Type B pancreatic cell (in vitro differentiated cells): Measurements from ENCODE around the gene FRMD4A. TPM values are rescaled to one million over a fixed set of nuclear protein-coding genes. Genes with fewer than 3 reads are reported as not detected.
A peak's percentile ranks its signal among the peaks of the same experiment; 100 is the strongest.
"Not testable (repeated sequence)": the region's sequence is repeated elsewhere in the genome, so short reads cannot be mapped to it uniquely, and the experiment has no call there.

ENCODE experiments used
- DNase-seq: peaks from one replicate; pipeline ENCODE4 v3.0.0; 2021; ENCODE audit warnings: mixed read lengths; ENCODE audit not compliant: unreplicated experiment; ENCODE audit errors: extremely low spot score
- H3K27ac Mint-ChIP-seq: 2 replicates; pipeline ENCODE4 v1.8.0; 2021; ENCODE audit warnings: mild to moderate bottlenecking, mixed read lengths
- H3K27me3 Mint-ChIP-seq: 2 replicates; pipeline ENCODE4 v1.8.0; 2021; ENCODE audit warnings: mixed read lengths
- H3K36me3 Mint-ChIP-seq: 2 replicates; pipeline ENCODE4 v1.8.0; 2021; ENCODE audit warnings: mixed read lengths
- H3K4me1 Mint-ChIP-seq: one replicate; pipeline ENCODE4 v1.8.0; 2021; ENCODE audit warnings: mixed read lengths; ENCODE audit not compliant: unreplicated experiment
- H3K4me3 Mint-ChIP-seq: 2 replicates; pipeline ENCODE4 v1.8.0; 2021; ENCODE audit warnings: mild to moderate bottlenecking, mixed read lengths
- H3K9me3 Mint-ChIP-seq: 2 replicates; pipeline ENCODE4 v1.8.0; 2021; ENCODE audit warnings: mixed read lengths
- CTCF ChIP-seq: fragments of 200-600 bp; sonication (generic); conservative IDR thresholded peaks from 2 replicates; pipeline ENCODE4 v1.5.0; 2021; ENCODE audit warnings: antibody characterized with exemption, mild to moderate bottlenecking
- total RNA-seq: library from RNA; stranded (reverse); gene quantifications from 2 replicates; pipeline ENCODE4 v1.2.1, GENCODE V29; 2021; ENCODE audit warnings: low replicate concordance

The FRMD4A gene
- total RNA-seq, 1 donor from 2014 or later: 88.9 TPM

- peaks cover 8% of the 10 kb centered on the region for H3K4me1 Mint-ChIP-seq
- DNase-seq: no peak
- no peaks in the 10 kb centered on the region for H3K9me3 Mint-ChIP-seq
- no peak overlapping the region for H3K4me3 Mint-ChIP-seq
- no peaks in the 10 kb centered on the region for H3K36me3 Mint-ChIP-seq
- H3K27me3 Mint-ChIP-seq: peaks cover 5% of the 10 kb centered on the region
- no peak overlapping the region for H3K27ac Mint-ChIP-seq
- no peak for TF ChIP-seq CTCF
These were observed 281.7 kb downstream of the FRMD4A start for GRCh38 chr10:14048930-14049613.

DNA sequence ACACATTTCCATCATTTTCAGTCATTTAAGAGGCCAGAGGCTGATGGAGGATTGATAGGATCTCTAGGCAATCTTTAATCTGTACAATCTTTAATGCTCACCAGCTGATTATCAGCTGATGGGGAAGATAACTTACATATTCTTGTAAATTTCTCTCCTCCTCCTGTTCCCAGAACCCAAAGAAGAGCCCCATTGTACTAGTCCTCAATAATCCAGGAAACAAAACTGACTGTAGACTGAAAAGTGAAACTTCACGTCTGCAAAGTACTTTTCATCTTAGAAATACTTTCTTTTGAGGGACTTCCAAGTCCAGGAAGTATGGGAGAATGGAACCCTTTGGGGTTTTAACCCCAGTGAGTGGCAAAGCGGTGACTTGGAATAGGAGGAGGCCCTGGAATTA lies 283.3 kb downstream of the FRMD4A start:
- no peak for TF ChIP-seq CTCF
- no peak for DNase-seq
- H3K4me1 Mint-ChIP-seq: peaks cover 8% of the 10 kb centered on the region
- H3K4me3 Mint-ChIP-seq: no peak overlapping the region
- H3K36me3 Mint-ChIP-seq: no peaks in the 10 kb centered on the region
- H3K27ac Mint-ChIP-seq: no peak overlapping the region
- H3K27me3 Mint-ChIP-seq: peaks cover 5% of the 10 kb centered on the region
- no peaks in the 10 kb centered on the region for H3K9me3 Mint-ChIP-seq

- H3K27ac Mint-ChIP-seq: not testable (repeated sequence)
These were observed 288.7 kb downstream of the FRMD4A start for GRCh38 chr10:14042051-14042450.

DNA sequence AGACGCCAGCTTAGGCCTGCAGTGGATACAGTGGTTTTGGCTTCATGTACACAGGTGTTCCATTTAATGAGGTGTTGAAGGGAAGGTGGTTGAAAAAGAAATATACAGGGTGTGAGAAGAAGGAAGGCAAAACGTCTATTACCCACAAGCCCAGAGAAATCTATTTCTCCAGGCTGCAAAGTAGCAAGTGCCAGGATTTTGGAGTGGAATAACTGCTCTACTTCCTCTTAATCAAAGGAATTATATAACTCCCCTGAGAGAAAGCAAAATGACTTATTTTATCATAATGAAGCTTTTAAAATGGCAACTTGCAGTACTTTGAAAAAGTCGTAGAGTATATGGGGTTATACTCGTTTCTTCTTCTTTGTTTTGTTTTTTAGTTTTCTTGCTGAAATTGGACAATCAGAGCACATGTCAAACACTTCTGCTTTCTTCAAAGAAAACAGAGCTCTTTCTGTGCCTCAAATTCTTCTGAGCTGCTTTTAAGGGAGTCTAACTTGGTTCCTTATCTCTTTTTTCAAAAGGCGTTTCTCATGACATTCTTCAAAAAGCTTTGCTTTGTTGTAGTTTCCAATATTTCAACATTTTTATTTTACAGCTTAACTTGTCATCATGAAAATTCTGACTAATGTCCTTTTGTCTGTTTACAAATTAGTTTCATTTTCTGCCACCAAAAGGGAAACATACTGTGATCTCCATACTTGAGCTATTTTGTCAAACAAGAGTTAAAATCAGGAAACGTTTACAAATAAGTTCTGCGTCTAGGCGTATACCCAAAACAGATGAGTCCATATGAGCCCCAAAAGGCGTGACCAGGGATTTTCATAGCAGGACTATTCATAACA lies 289.7 kb downstream of the FRMD4A start:
- H3K27me3 Mint-ChIP-seq: no peaks in the 10 kb centered on the region
- H3K4me3 Mint-ChIP-seq: no peak overlapping the region
- H3K4me1 Mint-ChIP-seq: peaks cover 14% of the 10 kb centered on the region
- peak overlapping the region; percentile 29 for H3K27ac Mint-ChIP-seq
- H3K36me3 Mint-ChIP-seq: no peaks in the 10 kb centered on the region
- no peak for DNase-seq
- no peak for TF ChIP-seq CTCF
- no peaks in the 10 kb centered on the region for H3K9me3 Mint-ChIP-seq

More at GRCh38 chr10:14042051-14042450, 288.7 kb downstream of the FRMD4A start:
- not testable (repeated sequence) for H3K36me3 Mint-ChIP-seq, H3K27me3 Mint-ChIP-seq, DNase-seq, H3K4me3 Mint-ChIP-seq, H3K9me3 Mint-ChIP-seq
- H3K4me1 Mint-ChIP-seq: peaks cover 14% of the 10 kb centered on the region

- no peak for TF ChIP-seq CTCF
- H3K27me3 Mint-ChIP-seq: no peaks in the 10 kb centered on the region
- H3K36me3 Mint-ChIP-seq: no peaks in the 10 kb centered on the region
- no peak for DNase-seq
- H3K9me3 Mint-ChIP-seq: no peaks in the 10 kb centered on the region
- H3K27ac Mint-ChIP-seq: peak overlapping the region; percentile 29
- peaks cover 14% of the 10 kb centered on the region for H3K4me1 Mint-ChIP-seq
- H3K4me3 Mint-ChIP-seq: no peak overlapping the region
These were observed 290.6 kb downstream of the FRMD4A start for GRCh38 chr10:14039968-14040668.
